ENCODE measurements around the gene PELI2. TPM values are rescaled to one million over a fixed set of nuclear protein-coding genes. Genes with fewer than 3 reads are reported as not detected.
A peak's percentile ranks its signal among the peaks of the same experiment; 100 is the strongest.

The PELI2 gene
- total and polyA plus RNA-seq, 2 experiments from 2014 or later = 4.3 to 16.1 TPM

DNA sequence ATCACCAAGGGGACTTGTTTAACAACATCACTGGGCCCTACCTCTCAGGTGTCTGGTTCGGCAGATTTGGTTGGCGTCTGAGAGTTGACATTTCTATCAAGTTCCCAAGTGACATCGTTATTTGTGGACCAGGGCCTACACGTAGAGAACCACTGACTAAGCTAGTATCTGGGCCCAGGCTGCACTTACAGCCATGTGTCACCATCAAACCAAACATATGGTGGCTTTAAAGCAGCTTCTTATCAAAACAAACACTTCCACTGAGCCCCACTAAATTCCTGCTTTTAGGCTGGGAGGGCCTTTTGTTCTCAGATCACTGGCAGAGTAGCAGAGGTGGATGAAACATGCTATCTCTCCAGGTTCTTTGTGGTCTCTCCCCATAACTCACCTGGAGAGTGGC, 220.5 kb downstream of the PELI2 start:
- Histone ChIP-seq H3K9me2 (replicated peaks; ENCODE audit: insufficient read depth) (no peaks in the 10 kb centered on the region), H3K36me3 (replicated peaks; ENCODE audit: insufficient read depth, low read depth) (no peaks in the 10 kb centered on the region), H3K27ac (no peak overlapping the region), H3K4me2 (no peak overlapping the region), H3K4me3 (no peak overlapping the region), H2AFZ (no peak overlapping the region), H3K4me1 (ENCODE audit: insufficient read depth) (no peaks in the 10 kb centered on the region), H4K20me1 (ENCODE audit: insufficient read depth, poor library complexity, severe bottlenecking) (no peaks in the 10 kb centered on the region), H3K27me3 (no peaks in the 10 kb centered on the region), H3K79me2 (no peaks in the 10 kb centered on the region), H3K9me3 (ENCODE audit: low read depth) (no peaks in the 10 kb centered on the region)
- TF ChIP-seq EZH2 (IDR thresholded peaks at IDR 0.05; ENCODE audit: borderline replicate concordance) (no peak), EZH2phosphoT487 (IDR thresholded peaks at IDR 0.05; ENCODE audit: low read depth, severe bottlenecking, unreplicated experiment) (no peak)
- TF ChIP-seq, protein P1, sequence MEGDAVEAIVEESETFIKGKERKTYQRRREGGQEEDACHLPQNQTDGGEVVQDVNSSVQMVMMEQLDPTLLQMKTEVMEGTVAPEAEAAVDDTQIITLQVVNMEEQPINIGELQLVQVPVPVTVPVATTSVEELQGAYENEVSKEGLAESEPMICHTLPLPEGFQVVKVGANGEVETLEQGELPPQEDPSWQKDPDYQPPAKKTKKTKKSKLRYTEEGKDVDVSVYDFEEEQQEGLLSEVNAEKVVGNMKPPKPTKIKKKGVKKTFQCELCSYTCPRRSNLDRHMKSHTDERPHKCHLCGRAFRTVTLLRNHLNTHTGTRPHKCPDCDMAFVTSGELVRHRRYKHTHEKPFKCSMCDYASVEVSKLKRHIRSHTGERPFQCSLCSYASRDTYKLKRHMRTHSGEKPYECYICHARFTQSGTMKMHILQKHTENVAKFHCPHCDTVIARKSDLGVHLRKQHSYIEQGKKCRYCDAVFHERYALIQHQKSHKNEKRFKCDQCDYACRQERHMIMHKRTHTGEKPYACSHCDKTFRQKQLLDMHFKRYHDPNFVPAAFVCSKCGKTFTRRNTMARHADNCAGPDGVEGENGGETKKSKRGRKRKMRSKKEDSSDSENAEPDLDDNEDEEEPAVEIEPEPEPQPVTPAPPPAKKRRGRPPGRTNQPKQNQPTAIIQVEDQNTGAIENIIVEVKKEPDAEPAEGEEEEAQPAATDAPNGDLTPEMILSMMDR (IDR thresholded peaks at IDR 0.05; ENCODE audit: poor library complexity) = no peak
- 71% methylated on average over 4 of the region's 4 CpGs for WGBS (ENCODE audit: low lambda C conversion rate, missing lambda C conversion rate)
- DNase-seq (ENCODE audit: low spot score) = no peak

DNA sequence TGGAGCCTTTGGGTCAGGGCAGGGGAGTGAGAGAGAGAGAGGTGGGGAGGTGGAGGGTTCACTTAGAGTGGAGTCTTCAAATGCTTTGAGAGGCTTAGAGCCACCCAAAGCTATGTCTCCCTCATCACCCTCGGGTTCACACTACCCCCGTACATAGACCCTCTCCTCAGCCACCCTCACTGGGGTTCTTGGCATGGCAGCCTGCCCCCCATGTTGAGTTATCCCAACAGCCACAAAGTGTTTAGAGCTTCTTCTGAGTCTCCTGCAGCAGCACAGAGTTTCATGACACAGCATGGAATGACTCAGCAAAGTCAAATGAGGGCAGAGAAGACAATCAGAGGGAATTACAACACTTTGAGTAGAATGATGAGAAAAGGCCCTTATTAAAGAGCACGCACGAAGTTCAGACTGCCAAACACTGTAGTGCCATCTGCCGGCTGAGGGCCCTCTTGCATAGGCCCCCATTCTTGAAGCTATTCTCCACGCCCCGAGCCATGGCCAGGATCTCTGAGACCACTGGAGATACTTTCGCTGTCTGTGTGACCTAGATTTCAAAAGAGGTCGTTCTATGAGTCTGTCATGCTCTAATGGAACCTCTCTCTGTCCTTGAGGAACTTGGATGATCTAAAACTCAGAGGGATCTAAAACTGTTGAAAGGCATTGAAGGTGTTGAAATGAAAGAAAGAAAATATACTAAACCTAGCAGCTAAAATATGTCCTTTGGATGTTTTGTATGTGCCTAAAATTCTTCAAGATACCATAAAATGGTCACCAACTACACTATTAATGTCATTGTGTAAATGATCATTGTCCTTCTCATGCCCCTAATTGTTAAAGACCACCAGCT, 221.9 kb downstream of the PELI2 start:
- WGBS (ENCODE audit: low lambda C conversion rate, missing lambda C conversion rate) = 51% methylated on average over 9 of the region's 9 CpGs
- no peaks in the 10 kb centered on the region for H4K20me1 ChIP-seq (ENCODE audit: insufficient read depth, poor library complexity, severe bottlenecking)
- peak; percentile 87 for DNase-seq (ENCODE audit: low spot score)
- no peak for TF ChIP-seq EZH2phosphoT487 (IDR thresholded peaks at IDR 0.05; ENCODE audit: low read depth, severe bottlenecking, unreplicated experiment)
- TF ChIP-seq, protein P1 (IDR thresholded peaks at IDR 0.05; ENCODE audit: poor library complexity) = peak; percentile 73
- no peaks in the 10 kb centered on the region for H3K9me2 ChIP-seq (replicated peaks; ENCODE audit: insufficient read depth)
- H3K79me2 ChIP-seq = no peaks in the 10 kb centered on the region
- H3K4me2 ChIP-seq = no peak overlapping the region
- no peak overlapping the region for H3K4me3 ChIP-seq
- H3K9me3 ChIP-seq (ENCODE audit: low read depth) = no peaks in the 10 kb centered on the region
- no peaks in the 10 kb centered on the region for H3K4me1 ChIP-seq (ENCODE audit: insufficient read depth)
- H2AFZ ChIP-seq = no peak overlapping the region
- H3K27me3 ChIP-seq = no peaks in the 10 kb centered on the region
- H3K27ac ChIP-seq = no peak overlapping the region
- H3K36me3 ChIP-seq (replicated peaks; ENCODE audit: insufficient read depth, low read depth) = no peaks in the 10 kb centered on the region

DNA sequence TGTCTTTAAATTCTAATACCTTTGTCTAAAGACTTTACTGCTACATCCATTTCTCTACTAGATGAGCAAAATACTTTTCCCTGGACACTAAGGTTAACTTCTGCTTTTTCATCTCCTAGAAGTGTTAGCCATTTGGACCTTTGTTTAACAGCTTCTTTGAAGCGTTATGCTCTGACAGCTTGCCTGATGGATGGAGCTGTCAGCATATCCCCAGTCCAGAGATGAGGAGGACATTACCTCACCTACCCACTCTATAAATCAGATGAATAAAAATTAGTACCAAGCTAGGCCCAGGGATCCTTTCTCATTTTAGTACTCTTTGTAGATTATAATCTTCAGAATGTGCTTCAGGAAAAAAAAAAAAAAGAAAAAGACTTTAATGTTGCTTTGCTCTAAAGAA, 222.7 kb downstream of the PELI2 start:
- TF ChIP-seq, protein P1 (IDR thresholded peaks at IDR 0.05; ENCODE audit: poor library complexity) = no peak
- no peak for TF ChIP-seq EZH2phosphoT487 (IDR thresholded peaks at IDR 0.05; ENCODE audit: low read depth, severe bottlenecking, unreplicated experiment)
- TF ChIP-seq EZH2 (IDR thresholded peaks at IDR 0.05; ENCODE audit: borderline replicate concordance) = no peak
- no peaks in the 10 kb centered on the region for H3K36me3 ChIP-seq (replicated peaks; ENCODE audit: insufficient read depth, low read depth)

More for the DNA sequence above, 222.7 kb downstream of the PELI2 start:
- Histone ChIP-seq H3K4me1 (ENCODE audit: insufficient read depth) (no peaks in the 10 kb centered on the region), H3K4me2 (no peak overlapping the region), H3K79me2 (no peaks in the 10 kb centered on the region), H4K20me1 (ENCODE audit: insufficient read depth, poor library complexity, severe bottlenecking) (no peaks in the 10 kb centered on the region), H3K4me3 (no peak overlapping the region), H3K27ac (no peak overlapping the region), H2AFZ (no peak overlapping the region), H3K9me3 (ENCODE audit: low read depth) (no peaks in the 10 kb centered on the region), H3K9me2 (replicated peaks; ENCODE audit: insufficient read depth) (no peaks in the 10 kb centered on the region), H3K27me3 (no peaks in the 10 kb centered on the region)
- DNase-seq (ENCODE audit: low spot score) = no peak
- WGBS (ENCODE audit: low lambda C conversion rate, missing lambda C conversion rate) = 91% methylated on average over 1 of the region's 1 CpG

All from hepatocyte (in vitro differentiated cells).